HepG2 (cell line): Measurements from ENCODE around the gene C1QBP. TPM values are rescaled to one million over a fixed set of nuclear protein-coding genes. Genes with fewer than 3 reads are reported as not detected.

Source experiments
- CBFB ChIP-seq: sonication (generic); formaldehyde crosslinking; IDR thresholded peaks from 2 replicates; pipeline ENCODE4 v1.4.0; 2020; ENCODE audit warnings: missing genetic modification reagents
- HNRNPL ChIP-seq: fragments of 200-400 bp; formaldehyde crosslinking; IDR thresholded peaks from 2 replicates; pipeline ENCODE4 v1.6.1; 2017; ENCODE audit warnings: mild to moderate bottlenecking, low read depth, low read length
- MIER3 ChIP-seq: IDR thresholded peaks from 2 replicates; pipeline ENCODE4 v1.6.1; 2016; ENCODE audit warnings: missing compliant biosample characterization, borderline replicate concordance
- NFRKB ChIP-seq: fragments of 450-650 bp; IDR thresholded peaks from 2 replicates; pipeline ENCODE4 v1.6.1; 2017
- POLR2A ChIP-seq, 2 experiments: IDR thresholded peaks; 2 replicates each; pipeline ENCODE4 v1.6.1; 2011; ENCODE audit warnings: low read depth in 2 of 2, low read length in 2 of 2, mild to moderate bottlenecking in 1 of 2, moderate library complexity in 1 of 2; ENCODE audit not compliant: insufficient read depth in 1 of 2
- RCOR2 ChIP-seq: IDR thresholded peaks from 2 replicates; pipeline ENCODE4 v1.6.1; 2016; ENCODE audit warnings: missing biosample characterization, missing genetic modification reagents
- TGIF2 ChIP-seq: IDR thresholded peaks from 2 replicates; pipeline ENCODE4 v1.6.1; 2016; ENCODE audit warnings: control low read depth, missing compliant biosample characterization
- TIGD3 ChIP-seq: sonication (generic); formaldehyde crosslinking; IDR thresholded peaks from 2 replicates; pipeline ENCODE4 v1.5.1; 2020; ENCODE audit warnings: mild to moderate bottlenecking, missing genetic modification reagents, borderline replicate concordance
- USF2 ChIP-seq, 2 experiments: sonication (generic) in 1 of 2; formaldehyde crosslinking in 1 of 2; IDR thresholded peaks; 2 replicates each; pipeline versions ENCODE4 v1.5.1 to v1.6.1; 2011 to 2020; ENCODE audit warnings: borderline replicate concordance in 1 of 2, low read depth in 1 of 2, low read length in 1 of 2, mild to moderate bottlenecking in 1 of 2, missing genetic modification reagents in 1 of 2, moderate library complexity in 1 of 2
- ZNF362 ChIP-seq: sonication (generic); formaldehyde crosslinking; IDR thresholded peaks from 2 replicates; pipeline ENCODE4 v1.4.0; 2020; ENCODE audit warnings: missing genetic modification reagents, mild to moderate bottlenecking, borderline replicate concordance
- ZNF367 ChIP-seq: sonication (generic); formaldehyde crosslinking; IDR thresholded peaks from 2 replicates; pipeline ENCODE4 v1.4.0; 2020; ENCODE audit warnings: missing genetic modification reagents, borderline replicate concordance
- ZNF549 ChIP-seq: sonication (generic); formaldehyde crosslinking; IDR thresholded peaks from 2 replicates; pipeline ENCODE4 v1.5.0; 2020; ENCODE audit warnings: missing genetic modification reagents
- ZNF598 ChIP-seq: sonication (generic); formaldehyde crosslinking; IDR thresholded peaks from 2 replicates; pipeline ENCODE4 v1.5.1; 2020; ENCODE audit warnings: mild to moderate bottlenecking, missing genetic modification reagents, borderline replicate concordance
- ZNF770 ChIP-seq: sonication (generic); formaldehyde crosslinking; IDR thresholded peaks from 2 replicates; pipeline ENCODE4 v1.5.0; 2020; ENCODE audit warnings: mild to moderate bottlenecking, missing genetic modification reagents
- polyA plus RNA-seq, 8 experiments: library from polyadenylated mRNA; depleted of rRNA in 3 of 8; stranded (reverse) in 7 of 8; unstranded in 1 of 8; fragments of >200 nt; fragmentation: Illumina TruSeq in 4 of 8; extraction: Trizol in 4 of 8; gene quantifications; 2 replicates each; pipeline versions ENCODE4 v1.2.1 to v1.2.3, GENCODE V29; 2011 to 2016; ENCODE audit warnings: low read depth in 4 of 8, missing spikeins in 1 of 8, mixed read lengths in 1 of 8; ENCODE audit not compliant: insufficient read depth in 1 of 8
- total RNA-seq, 5 experiments: library from RNA; depleted of rRNA; stranded (reverse); fragments of >200 nt; fragmentation: Illumina TruSeq; extraction: Trizol; gene quantifications; 2 replicates each; pipeline ENCODE4 v1.2.3, GENCODE V29; 2016; ENCODE audit warnings: low read depth in 1 of 5
- TF ChIP-seq, protein P1 (sequence below): sonication (generic); formaldehyde crosslinking; IDR thresholded peaks from 2 replicates; pipeline ENCODE4 v1.5.0; 2020; ENCODE audit warnings: missing genetic modification reagents
- TF ChIP-seq, protein P2 (sequence below): sonication (generic); formaldehyde crosslinking; IDR thresholded peaks from 2 replicates; pipeline ENCODE4 v1.4.0; 2020; ENCODE audit warnings: mild to moderate bottlenecking, missing genetic modification reagents

The C1QBP gene
- total and polyA plus RNA-seq, 2 of the 13 experiments (the other 11 are each of a cell fraction or from before 2014, with no cell fraction given): 219 to 680 TPM

- peak; percentile 74; the same call in 1 of the 2 replicates for TF ChIP-seq ZNF362 (CRISPR knock-in tag)
- no peak for TF ChIP-seq ZNF598 (CRISPR knock-in tag)
- TF ChIP-seq POLR2A (IDR thresholded peaks at IDR 0.05; ENCODE audit: insufficient read depth in 1 of 2, low read depth in 2 of 2, low read length in 2 of 2): no peak
- TF ChIP-seq RCOR2 (CRISPR knock-in tag): 0 out of 2 replicates have a peak, but pooled peaks have one; percentile 14
- no peak for TF ChIP-seq TIGD3 (CRISPR knock-in tag)
- TF ChIP-seq, protein P1, sequence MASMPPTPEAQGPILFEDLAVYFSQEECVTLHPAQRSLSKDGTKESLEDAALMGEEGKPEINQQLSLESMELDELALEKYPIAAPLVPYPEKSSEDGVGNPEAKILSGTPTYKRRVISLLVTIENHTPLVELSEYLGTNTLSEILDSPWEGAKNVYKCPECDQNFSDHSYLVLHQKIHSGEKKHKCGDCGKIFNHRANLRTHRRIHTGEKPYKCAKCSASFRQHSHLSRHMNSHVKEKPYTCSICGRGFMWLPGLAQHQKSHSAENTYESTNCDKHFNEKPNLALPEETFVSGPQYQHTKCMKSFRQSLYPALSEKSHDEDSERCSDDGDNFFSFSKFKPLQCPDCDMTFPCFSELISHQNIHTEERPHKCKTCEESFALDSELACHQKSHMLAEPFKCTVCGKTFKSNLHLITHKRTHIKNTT (CRISPR knock-in tag): no peak
- no peak for TF ChIP-seq MIER3
- TF ChIP-seq ZNF367: no peak
- TF ChIP-seq NFRKB: no peak
- TF ChIP-seq CBFB (CRISPR knock-in tag): no peak
- TF ChIP-seq, protein P2, sequence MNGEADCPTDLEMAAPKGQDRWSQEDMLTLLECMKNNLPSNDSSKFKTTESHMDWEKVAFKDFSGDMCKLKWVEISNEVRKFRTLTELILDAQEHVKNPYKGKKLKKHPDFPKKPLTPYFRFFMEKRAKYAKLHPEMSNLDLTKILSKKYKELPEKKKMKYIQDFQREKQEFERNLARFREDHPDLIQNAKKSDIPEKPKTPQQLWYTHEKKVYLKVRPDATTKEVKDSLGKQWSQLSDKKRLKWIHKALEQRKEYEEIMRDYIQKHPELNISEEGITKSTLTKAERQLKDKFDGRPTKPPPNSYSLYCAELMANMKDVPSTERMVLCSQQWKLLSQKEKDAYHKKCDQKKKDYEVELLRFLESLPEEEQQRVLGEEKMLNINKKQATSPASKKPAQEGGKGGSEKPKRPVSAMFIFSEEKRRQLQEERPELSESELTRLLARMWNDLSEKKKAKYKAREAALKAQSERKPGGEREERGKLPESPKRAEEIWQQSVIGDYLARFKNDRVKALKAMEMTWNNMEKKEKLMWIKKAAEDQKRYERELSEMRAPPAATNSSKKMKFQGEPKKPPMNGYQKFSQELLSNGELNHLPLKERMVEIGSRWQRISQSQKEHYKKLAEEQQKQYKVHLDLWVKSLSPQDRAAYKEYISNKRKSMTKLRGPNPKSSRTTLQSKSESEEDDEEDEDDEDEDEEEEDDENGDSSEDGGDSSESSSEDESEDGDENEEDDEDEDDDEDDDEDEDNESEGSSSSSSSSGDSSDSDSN: peak; percentile 52
- no peak for TF ChIP-seq USF2 (IDR thresholded peaks at IDR 0.05; ENCODE audit: low read depth, low read length)
- no peak for TF ChIP-seq USF2 (CRISPR knock-in tag; IDR thresholded peaks at IDR 0.05; ENCODE audit: borderline replicate concordance)
- 0 out of 2 replicates have a peak, but pooled peaks have one; percentile 47 for TF ChIP-seq HNRNPL
- no peak for TF ChIP-seq TGIF2 (CRISPR knock-in tag)
- TF ChIP-seq ZNF770 (CRISPR knock-in tag): 0 out of 2 replicates have a peak, but pooled peaks have one; percentile 19
- TF ChIP-seq ZNF549: no peak
Observed at GRCh38 chr17:5464717-5465507, 26.0 kb upstream of the C1QBP start (continued).
